KBM-7 (cell line): ENCODE data around the gene PLPPR1.

Experiments used
- DNase-seq: peaks from one replicate; pipeline ENCODE4 v3.0.0-alpha.2; 2015
- in situ Hi-C: fragments of 300-500 bp; cut with MboI; formaldehyde crosslinking; loops from 2 replicates; pipeline ENCODE4 v1.14.3; 2020; ENCODE audit warnings: low sequenced_read_pairs, low pct_unique_long_range_greater_than_20kb, mixed read lengths

PLPPR1 gene

GRCh38 chr9:101356619-101357018 lies 328.1 kb downstream of the PLPPR1 start:
- no peak for DNase-seq
- in situ Hi-C loops, result no loop called here

- no peak for DNase-seq
- in situ Hi-C loops, result no loop called here
Observed at GRCh38 chr9:101359679-101360078, 331.2 kb downstream of the PLPPR1 start.

GRCh38 chr9:101360647-101361046 lies 332.1 kb downstream of the PLPPR1 start:
- in situ Hi-C loops, result no loop called here

GRCh38 chr9:101362450-101362849 lies 333.9 kb downstream of the PLPPR1 start:
- DNase-seq, result no peak
- in situ Hi-C loops, result no loop called here

More at GRCh38 chr9:101360647-101361046, 332.1 kb downstream of the PLPPR1 start:
- DNase-seq, result no peak

- in situ Hi-C loops, result no loop called here
- DNase-seq, result no peak
Observed at GRCh38 chr9:101365181-101365580, 336.7 kb downstream of the PLPPR1 start.

- in situ Hi-C loops, result no loop called here
- no peak for DNase-seq
Observed at GRCh38 chr9:101366038-101366756, 337.7 kb downstream of the PLPPR1 start.

GRCh38 chr9:101367323-101367722 lies 338.8 kb downstream of the PLPPR1 start:
- in situ Hi-C loops, result no loop called here

GRCh38 chr9:101369286-101369685 lies 340.8 kb downstream of the PLPPR1 start:
- DNase-seq, result no peak
- in situ Hi-C loops, result no loop called here

More at GRCh38 chr9:101367323-101367722, 338.8 kb downstream of the PLPPR1 start:
- no peak for DNase-seq

GRCh38 chr9:101369884-101370531 lies 341.5 kb downstream of the PLPPR1 start:
- in situ Hi-C loops, result no loop called here
- DNase-seq, result no peak

GRCh38 chr9:101371813-101372212 lies 343.3 kb downstream of the PLPPR1 start:
- in situ Hi-C loops, result no loop called here
- DNase-seq, result no peak

GRCh38 chr9:101372327-101373118 lies 344.0 kb downstream of the PLPPR1 start:
- in situ Hi-C loops, result no loop called here

More at GRCh38 chr9:101372327-101373118, 344.0 kb downstream of the PLPPR1 start:
- no peak for DNase-seq
